Esophagus squamous epithelium (tissue), 5 donors: ENCODE results near the gene MED16. TPM values are rescaled to one million over a fixed set of nuclear protein-coding genes. Genes with fewer than 3 reads are reported as not detected.
"Not testable (repeated sequence)": the region's sequence is repeated elsewhere in the genome, so short reads cannot be mapped to it uniquely, and the experiment has no call there.

Experiments used
- DNase-seq: peaks from one replicate; lab custom pipeline; 2025; lab: John Stamatoyannopoulos, UW
- H3K27ac ChIP-seq, 4 donors: fragments of 200-600 bp; sonication (generic); one replicate each; pipeline ENCODE4 v1.5.1; 2016 to 2019; ENCODE audit warnings: mild to moderate bottlenecking in 1 of 4
- H3K27me3 ChIP-seq, 4 donors: fragments of 200-600 bp; sonication (generic); 1 replicate in 3 of 4; 2 replicates in 1 of 4; pipeline versions ENCODE4 v1.5.1 to v1.6.0; 2017 to 2021; ENCODE audit warnings: antibody characterized with exemption in 1 of 4
- H3K36me3 ChIP-seq, 3 donors: fragments of 200-600 bp; sonication (generic); one replicate each; pipeline ENCODE4 v1.5.1; 2016 to 2019
- H3K4me1 ChIP-seq, 3 donors: fragments of 200-600 bp; sonication (generic); one replicate each; pipeline ENCODE4 v1.5.1; 2017 to 2019
- H3K4me3 ChIP-seq, 4 donors: fragments of 200-600 bp; sonication (generic); 1 replicate in 3 of 4; 2 replicates in 1 of 4; pipeline ENCODE4 v1.5.1; 2016 to 2019; ENCODE audit warnings: mild to moderate bottlenecking in 2 of 4, moderate library complexity in 1 of 4
- H3K9me3 ChIP-seq, 3 donors: fragments of 200-600 bp; sonication (generic); one replicate each; pipeline ENCODE4 v1.5.1; 2016 to 2019
- POLR2A ChIP-seq, 4 donors: fragments of 450-650 bp; IDR thresholded peaks; one replicate each; pipeline ENCODE4 v1.6.1; 2017; ENCODE audit warnings: antibody characterized with exemption in 4 of 4, mild to moderate bottlenecking in 4 of 4, moderate library complexity in 3 of 4
- WGBS, 2 donors: methylation state at CpG; one replicate each; pipeline ENCODE4 v1.1.5; 2018; 5-methylcytosine and 5-hydroxymethylcytosine counted together
- intact Hi-C: fragments of 100-400 bp; cut with DNase I; formaldehyde crosslinking; loops from one replicate; pipeline ENCODE4 v1.15.0; 2022
- total RNA-seq, 4 donors: library from RNA; depleted of rRNA; stranded (reverse); fragments of >200 nt; gene quantifications; one replicate each; pipeline ENCODE4 v1.1.0, GENCODE V29; 2016
- TF ChIP-seq, protein P1 (sequence below), 6 experiments: fragments of 450-650 bp in 4 of 6; fragments of 200-600 bp in 2 of 6; sonication (generic) in 2 of 6; IDR thresholded peaks; one replicate each; pipeline ENCODE4 v1.5.1; 2016 to 2019; ENCODE audit warnings: antibody characterized with exemption in 6 of 6, mild to moderate bottlenecking in 4 of 6, moderate library complexity in 4 of 6
- donor health status: DM: yes; HTN: yes; CAD: no.

MED16 gene
- total RNA-seq, 4 donors from 2014 or later: 23.7 to 64.9 (median 32.5) TPM

DNA sequence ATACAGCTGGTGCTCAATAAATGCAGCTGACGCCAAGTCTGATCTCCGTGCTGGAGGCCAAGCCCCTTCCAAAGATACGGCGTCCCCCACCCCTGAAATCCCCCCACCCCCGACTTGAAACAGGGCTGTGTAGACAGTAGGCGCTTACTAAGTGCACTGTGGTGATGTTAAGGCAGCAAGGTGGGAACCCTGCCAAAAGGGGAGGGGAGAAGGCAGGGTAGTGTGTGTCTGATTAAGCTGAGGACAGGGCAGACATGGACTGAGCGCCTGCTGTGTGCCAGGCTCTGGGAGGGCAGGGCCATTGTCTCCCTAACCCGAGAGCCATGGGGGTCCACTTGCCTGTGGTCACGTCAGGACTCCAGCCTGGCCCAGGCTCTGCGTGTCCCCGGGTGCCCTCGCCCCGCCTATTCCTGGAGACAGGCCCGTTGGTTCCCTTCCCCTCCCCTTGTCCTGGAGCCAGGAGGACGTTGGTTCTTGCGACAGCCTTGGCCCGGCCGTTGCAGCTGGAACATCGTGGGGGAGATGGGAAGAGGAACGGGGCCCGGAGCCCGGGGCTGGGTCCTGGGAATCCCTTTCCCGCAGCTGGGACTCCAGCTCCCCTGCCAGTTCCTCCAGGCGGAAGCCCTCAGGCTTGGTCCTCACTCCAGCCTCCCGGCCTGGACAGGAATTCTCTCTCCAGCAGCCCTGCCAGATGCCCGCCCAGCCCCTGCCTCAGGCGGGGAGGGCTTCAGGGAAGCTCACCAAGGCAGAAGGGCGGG is 42.6 kb downstream of the MED16 start:
- no peak for TF ChIP-seq POLR2A (IDR thresholded peaks at IDR 0.05)
- TF ChIP-seq, protein P1, sequence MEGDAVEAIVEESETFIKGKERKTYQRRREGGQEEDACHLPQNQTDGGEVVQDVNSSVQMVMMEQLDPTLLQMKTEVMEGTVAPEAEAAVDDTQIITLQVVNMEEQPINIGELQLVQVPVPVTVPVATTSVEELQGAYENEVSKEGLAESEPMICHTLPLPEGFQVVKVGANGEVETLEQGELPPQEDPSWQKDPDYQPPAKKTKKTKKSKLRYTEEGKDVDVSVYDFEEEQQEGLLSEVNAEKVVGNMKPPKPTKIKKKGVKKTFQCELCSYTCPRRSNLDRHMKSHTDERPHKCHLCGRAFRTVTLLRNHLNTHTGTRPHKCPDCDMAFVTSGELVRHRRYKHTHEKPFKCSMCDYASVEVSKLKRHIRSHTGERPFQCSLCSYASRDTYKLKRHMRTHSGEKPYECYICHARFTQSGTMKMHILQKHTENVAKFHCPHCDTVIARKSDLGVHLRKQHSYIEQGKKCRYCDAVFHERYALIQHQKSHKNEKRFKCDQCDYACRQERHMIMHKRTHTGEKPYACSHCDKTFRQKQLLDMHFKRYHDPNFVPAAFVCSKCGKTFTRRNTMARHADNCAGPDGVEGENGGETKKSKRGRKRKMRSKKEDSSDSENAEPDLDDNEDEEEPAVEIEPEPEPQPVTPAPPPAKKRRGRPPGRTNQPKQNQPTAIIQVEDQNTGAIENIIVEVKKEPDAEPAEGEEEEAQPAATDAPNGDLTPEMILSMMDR (IDR thresholded peaks at IDR 0.05): no peak
- peaks cover 0 to 93% (median 1%) of the 10 kb centered on the region in 4 donors for H3K27me3 ChIP-seq
- 22 to 33% methylated on average over 11 to 17 of the region's 28 CpGs for WGBS, 2 donors
- intact Hi-C loops: loop anchor here (10.0 kb wide), 2 partner anchors 76 to 134 kb away; partner anchors contain the start of gene WDR18
- H3K9me3 ChIP-seq: no peaks in the 10 kb centered on the region
- H3K36me3 ChIP-seq: no peaks in the 10 kb centered on the region
- peak overlapping the region; percentile 55 to 90 (median 78) for H3K27ac ChIP-seq
- H3K4me3 ChIP-seq: peak overlapping the region in 1 of 4 donors; percentile 47
- peaks cover 15 to 40% (median 16%) of the 10 kb centered on the region in 3 donors for H3K4me1 ChIP-seq
- DNase-seq: no peak

DNA sequence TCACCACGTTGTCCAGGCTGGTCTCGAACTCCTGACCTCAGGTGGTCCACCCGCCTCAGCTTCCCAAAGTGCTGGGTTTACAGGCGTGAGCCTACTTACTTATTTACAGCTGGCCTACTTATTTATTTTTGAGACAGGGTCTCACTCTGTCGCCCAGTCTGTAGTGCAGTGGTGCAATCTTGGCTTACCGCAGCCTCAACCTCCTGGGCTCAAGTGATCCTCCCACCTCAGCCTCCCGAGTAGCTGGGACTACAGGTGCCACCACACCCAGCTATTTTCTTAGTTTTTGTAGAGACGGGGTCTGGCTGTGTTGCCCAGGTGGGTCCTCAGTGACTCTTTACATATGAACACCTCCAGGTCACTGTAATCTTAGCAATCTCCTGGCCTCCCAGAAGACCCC is 43.8 kb downstream of the MED16 start:
- Histone ChIP-seq H3K27me3 (peaks cover 0 to 96% (median 1%) of the 10 kb centered on the region in 4 donors), H3K4me1 (peaks cover 15 to 47% (median 16%) of the 10 kb centered on the region in 3 donors)
- H3K36me3 ChIP-seq, intact Hi-C loops, H3K4me3 ChIP-seq, DNase-seq, H3K27ac ChIP-seq, H3K9me3 ChIP-seq: not testable (repeated sequence)
- WGBS, 2 donors: 68 to 73% methylated on average over 7 to 8 of the region's 8 CpGs

DNA sequence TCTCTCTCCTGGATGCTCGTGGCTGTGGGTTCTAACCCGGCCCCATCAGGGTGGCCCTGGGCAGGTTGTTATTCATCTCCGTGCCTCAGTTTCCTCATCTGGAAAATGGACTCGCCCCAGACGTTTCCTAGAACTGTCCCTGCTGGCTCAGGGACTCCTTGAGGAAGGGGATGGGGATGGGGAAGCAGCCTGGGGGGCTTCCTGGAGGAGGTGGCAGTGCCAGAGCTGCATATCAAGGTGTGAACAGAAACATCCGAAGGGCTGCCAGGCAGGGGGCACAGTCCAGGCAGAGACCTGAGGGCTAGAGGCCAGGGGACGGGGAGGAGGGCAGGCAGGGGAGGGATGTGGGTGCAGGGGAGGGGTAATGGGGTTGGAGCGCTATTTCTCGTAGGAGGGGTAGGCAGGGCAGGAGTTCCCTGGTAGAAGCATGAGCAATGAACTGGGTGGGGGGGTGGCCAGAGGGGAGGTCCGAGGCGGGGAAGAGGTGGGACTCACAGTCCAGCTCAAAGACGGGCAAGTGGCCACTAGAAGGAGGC is 44.5 kb downstream of the MED16 start:
- Histone ChIP-seq H3K36me3 (no peaks in the 10 kb centered on the region), H3K4me1 (peaks cover 20 to 54% (median 22%) of the 10 kb centered on the region in 3 donors), H3K27ac (peak overlapping the region in 2 of 4 donors; percentile 23 to 30), H3K27me3 (peaks cover 0 to 98% (median 4%) of the 10 kb centered on the region in 4 donors), H3K4me3 (no peak overlapping the region), H3K9me3 (no peaks in the 10 kb centered on the region)
- intact Hi-C loops: no loop called here
- DNase-seq: no peak
- WGBS, 2 donors: 29 to 39% methylated on average over 6 to 7 of the region's 12 CpGs
- TF ChIP-seq, protein P1 (IDR thresholded peaks at IDR 0.05): no peak
- no peak for TF ChIP-seq POLR2A (IDR thresholded peaks at IDR 0.05)

DNA sequence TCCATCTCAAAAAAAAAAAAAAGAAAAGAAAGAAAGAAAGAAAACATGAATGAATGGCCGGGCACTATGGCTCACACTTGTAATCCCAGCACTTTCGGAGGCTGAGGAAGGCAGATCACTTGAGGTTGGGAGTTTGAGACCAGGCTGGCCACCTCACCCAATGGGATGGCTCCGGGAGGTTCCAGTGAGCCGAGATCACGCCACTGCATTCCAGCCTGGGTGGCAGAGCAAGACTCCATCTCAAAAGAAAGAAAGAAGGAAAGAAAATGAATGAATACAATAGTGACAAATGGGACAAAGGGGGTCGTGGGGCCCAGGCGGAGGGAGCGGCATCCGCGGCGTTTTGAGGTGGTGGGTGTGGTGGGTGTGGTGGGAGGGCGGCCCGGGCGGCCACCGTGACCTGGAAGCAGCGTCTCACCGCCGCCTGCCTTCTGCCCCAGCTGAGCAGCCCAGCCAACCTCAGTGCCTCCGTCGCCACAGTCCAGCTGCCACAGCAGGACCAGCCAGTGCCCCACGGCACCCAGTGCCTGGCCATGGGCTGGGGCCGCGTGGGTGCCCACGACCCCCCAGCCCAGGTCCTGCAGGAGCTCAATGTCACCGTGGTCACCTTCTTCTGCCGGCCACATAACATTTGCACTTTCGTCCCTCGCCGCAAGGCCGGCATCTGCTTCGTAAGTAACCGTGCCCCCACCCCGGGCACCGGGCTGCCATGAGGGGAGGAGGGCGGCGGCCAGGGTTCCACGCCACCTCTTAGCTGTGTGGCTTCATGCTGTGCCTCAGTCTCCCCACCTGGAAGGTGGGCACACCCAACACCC is 47.1 kb downstream of the MED16 start:
- Histone ChIP-seq H3K9me3 (no peaks in the 10 kb centered on the region), H3K27me3 (peaks cover 0 to 95% (median 9%) of the 10 kb centered on the region in 4 donors), H3K27ac (no peak overlapping the region), H3K4me1 (peaks cover 16 to 39% (median 23%) of the 10 kb centered on the region in 3 donors), H3K36me3 (no peaks in the 10 kb centered on the region), H3K4me3 (no peak overlapping the region)
- TF ChIP-seq, protein P1 (IDR thresholded peaks at IDR 0.05): no peak
- no peak for TF ChIP-seq POLR2A (IDR thresholded peaks at IDR 0.05)
- intact Hi-C loops: no loop called here
- 36 to 48% methylated on average over 18 to 27 of the region's 37 CpGs for WGBS, 2 donors
- DNase-seq: no peak

DNA sequence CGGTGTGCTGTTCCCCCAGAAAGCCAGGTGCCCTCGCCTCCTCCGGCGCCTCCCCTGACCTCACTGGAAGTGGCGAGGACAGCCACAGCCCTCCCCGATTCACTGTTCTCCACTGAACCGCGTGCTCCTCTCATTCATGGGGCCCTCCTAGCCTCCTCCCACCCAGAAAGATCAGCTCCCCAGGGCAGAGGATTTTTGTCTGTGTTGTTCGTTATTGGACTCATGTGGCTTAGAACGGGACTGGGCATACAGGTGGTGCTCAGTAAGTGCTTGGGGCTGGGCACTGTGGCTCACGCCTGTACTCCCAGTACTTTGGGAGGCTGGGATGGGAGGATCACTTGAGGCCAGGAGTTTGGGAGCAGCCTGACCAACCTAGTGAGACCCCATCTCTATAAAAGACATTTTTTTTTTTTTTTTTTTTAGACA is 48.4 kb downstream of the MED16 start:
- no peaks in the 10 kb centered on the region for H3K36me3 ChIP-seq
- no peak for DNase-seq
- H3K4me3 ChIP-seq: no peak overlapping the region
- H3K4me1 ChIP-seq: peaks cover 11 to 29% (median 16%) of the 10 kb centered on the region in 3 donors
- peaks cover 0 to 96% (median 9%) of the 10 kb centered on the region in 4 donors for H3K27me3 ChIP-seq
- intact Hi-C loops: no loop called here
- TF ChIP-seq POLR2A (IDR thresholded peaks at IDR 0.05): no peak
- TF ChIP-seq, protein P1 (IDR thresholded peaks at IDR 0.05): no peak
- 31 to 38% methylated on average over 4 to 6 of the region's 11 CpGs for WGBS, 2 donors
- H3K27ac ChIP-seq: no peak overlapping the region
- no peaks in the 10 kb centered on the region for H3K9me3 ChIP-seq
